Esophagus muscularis mucosa (tissue), 3 donors: ENCODE measurements around the gene ASPHD2.

Experiments
- POLR2A ChIP-seq: fragments of 450-650 bp; IDR thresholded peaks from one replicate; pipeline ENCODE4 v1.6.1; 2017; ENCODE audit warnings: antibody characterized with exemption, moderate library complexity, mild to moderate bottlenecking, low read depth
- POLR2AphosphoS5 ChIP-seq, 2 donors: sonication (generic); formaldehyde crosslinking; IDR thresholded peaks; one replicate each; pipeline ENCODE4 v1.6.1; 2017; ENCODE audit warnings: antibody characterized with exemption in 2 of 2
- TF ChIP-seq, protein P1 (sequence below), 3 experiments: fragments of 200-600 bp in 2 of 3; fragments of 450-650 bp in 1 of 3; sonication (generic) in 2 of 3; IDR thresholded peaks; one replicate each; pipeline ENCODE4 v1.5.1; 2017 to 2019; ENCODE audit warnings: antibody characterized with exemption in 3 of 3, mild to moderate bottlenecking in 2 of 3, moderate library complexity in 1 of 3

DNA sequence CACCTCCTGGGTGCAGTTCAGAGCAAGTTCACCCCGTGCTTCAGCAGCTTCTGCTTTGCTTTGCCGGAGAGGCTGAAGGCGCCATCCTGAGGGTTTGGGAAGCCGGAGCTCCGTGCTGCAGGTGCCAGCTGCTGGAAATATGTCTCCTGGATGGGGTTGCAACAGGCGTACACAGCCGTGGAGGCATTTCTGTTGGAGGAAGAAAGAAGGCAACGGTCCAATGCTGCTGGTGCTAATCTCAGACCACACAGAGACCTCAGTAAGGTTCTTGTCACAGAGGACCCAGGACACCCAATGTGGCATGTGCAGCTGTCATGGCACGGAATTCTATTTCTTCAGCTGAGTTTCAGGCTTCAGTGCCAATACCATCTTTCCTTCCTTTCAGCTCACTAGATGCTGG lies 24.2 kb downstream of the ASPHD2 start:
- TF ChIP-seq, protein P1, sequence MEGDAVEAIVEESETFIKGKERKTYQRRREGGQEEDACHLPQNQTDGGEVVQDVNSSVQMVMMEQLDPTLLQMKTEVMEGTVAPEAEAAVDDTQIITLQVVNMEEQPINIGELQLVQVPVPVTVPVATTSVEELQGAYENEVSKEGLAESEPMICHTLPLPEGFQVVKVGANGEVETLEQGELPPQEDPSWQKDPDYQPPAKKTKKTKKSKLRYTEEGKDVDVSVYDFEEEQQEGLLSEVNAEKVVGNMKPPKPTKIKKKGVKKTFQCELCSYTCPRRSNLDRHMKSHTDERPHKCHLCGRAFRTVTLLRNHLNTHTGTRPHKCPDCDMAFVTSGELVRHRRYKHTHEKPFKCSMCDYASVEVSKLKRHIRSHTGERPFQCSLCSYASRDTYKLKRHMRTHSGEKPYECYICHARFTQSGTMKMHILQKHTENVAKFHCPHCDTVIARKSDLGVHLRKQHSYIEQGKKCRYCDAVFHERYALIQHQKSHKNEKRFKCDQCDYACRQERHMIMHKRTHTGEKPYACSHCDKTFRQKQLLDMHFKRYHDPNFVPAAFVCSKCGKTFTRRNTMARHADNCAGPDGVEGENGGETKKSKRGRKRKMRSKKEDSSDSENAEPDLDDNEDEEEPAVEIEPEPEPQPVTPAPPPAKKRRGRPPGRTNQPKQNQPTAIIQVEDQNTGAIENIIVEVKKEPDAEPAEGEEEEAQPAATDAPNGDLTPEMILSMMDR (IDR thresholded peaks at IDR 0.05) = no peak
- TF ChIP-seq POLR2AphosphoS5 (IDR thresholded peaks at IDR 0.05) (no peak), POLR2A (no peak)
